PC-3 (cell line): ENCODE data around the gene THOC6. TPM values are rescaled to one million over a fixed set of nuclear protein-coding genes. Genes with fewer than 3 reads are reported as not detected.

Experiments used
- ATAC-seq: fragments of 200-7000 bp; cut with Tn5 transposase; 2 replicates; pipeline ENCODE4 v1.9.1; 2020; ENCODE audit warnings: mild to moderate bottlenecking, moderate library complexity
- BruUV-seq: library from RNA; stranded (reverse); fragments of 400-500 nt; replicated peaks from 2 replicates; lab custom pipeline; 2021; lab: Mats Ljungman, UMichigan
- CTCF ChIA-PET: fragments of 300-600 bp; sonication (Branson Sonifier 250); formaldehyde crosslinking; loops from one replicate; lab custom pipeline; 2022; ENCODE audit warnings: antibody characterized with exemption; lab: Charles Lee
- POLR2A ChIA-PET: fragments of 300-600 bp; sonication (Branson Sonifier 250); formaldehyde crosslinking; loops from one replicate; lab custom pipeline; 2022; ENCODE audit warnings: antibody characterized with exemption; ENCODE audit not compliant: unreplicated experiment; lab: Charles Lee
- DNase-seq: peaks from one replicate; pipeline ENCODE4 v3.0.0-alpha.2; 2015
- H2AFZ ChIP-seq: fragments of 300-600 bp; sonication (generic); 2 replicates; pipeline ENCODE4 v1.6.0; 2016; ENCODE audit warnings: antibody characterized with exemption, low read length
- H3F3A ChIP-seq: fragments of 300-600 bp; sonication (generic); one replicate; pipeline ENCODE4 v1.6.0; 2017; ENCODE audit warnings: antibody characterized with exemption, low read length, control low read depth, mild to moderate bottlenecking; ENCODE audit not compliant: unreplicated experiment
- H3K27ac ChIP-seq: fragments of 300-600 bp; sonication (generic); 2 replicates; pipeline ENCODE4 v1.5.1; 2016; ENCODE audit warnings: mild to moderate bottlenecking, low read length
- H3K27me3 ChIP-seq: fragments of 300-600 bp; sonication (generic); 2 replicates; pipeline ENCODE4 v1.6.1; 2016; ENCODE audit warnings: low read length, mixed read lengths
- H3K36me3 ChIP-seq: fragments of 300-600 bp; sonication (generic); 2 replicates; pipeline ENCODE4 v1.6.1; 2016; ENCODE audit warnings: low read depth, mixed run types, low read length, mixed read lengths
- H3K4me1 ChIP-seq: fragments of 300-600 bp; sonication (generic); 2 replicates; pipeline ENCODE4 v1.5.1; 2016; ENCODE audit warnings: low read length; ENCODE audit not compliant: insufficient read depth
- H3K4me2 ChIP-seq: fragments of 300-600 bp; sonication (generic); 2 replicates; pipeline ENCODE4 v1.6.0; 2016; ENCODE audit warnings: low read length
- H3K4me3 ChIP-seq: fragments of 300-600 bp; sonication (generic); 2 replicates; pipeline ENCODE4 v1.5.1; 2016; ENCODE audit warnings: mild to moderate bottlenecking, low read length, mixed read lengths
- H3K79me2 ChIP-seq: fragments of 300-600 bp; sonication (generic); 2 replicates; pipeline ENCODE4 v1.6.1; 2017; ENCODE audit warnings: low read length, mixed read lengths
- H3K9ac ChIP-seq: fragments of 300-600 bp; sonication (generic); 2 replicates; pipeline ENCODE4 v1.6.0; 2016; ENCODE audit warnings: mild to moderate bottlenecking, low read length
- H3K9me2 ChIP-seq: fragments of 300-600 bp; sonication (generic); replicated peaks from 2 replicates; pipeline ENCODE4 v1.6.1; 2016; ENCODE audit warnings: mixed run types, low read length, mixed read lengths
- H3K9me3 ChIP-seq: fragments of 300-600 bp; sonication (generic); 2 replicates; pipeline ENCODE4 v1.6.1; 2016; ENCODE audit warnings: low read length, mixed read lengths
- H4K20me1 ChIP-seq: fragments of 300-600 bp; sonication (generic); 2 replicates; pipeline ENCODE4 v1.6.1; 2016; ENCODE audit warnings: low read length, mixed read lengths
- EZH2 ChIP-seq: fragments of 300-600 bp; sonication (generic); IDR thresholded peaks from one replicate; pipeline ENCODE4 v1.6.1; 2017; ENCODE audit warnings: antibody characterized with exemption, mild to moderate bottlenecking, low read length; ENCODE audit not compliant: unreplicated experiment
- EZH2phosphoT487 ChIP-seq: fragments of 300-600 bp; sonication (generic); IDR thresholded peaks from 2 replicates; pipeline ENCODE4 v1.6.1; 2018; ENCODE audit warnings: mild to moderate bottlenecking, antibody characterized with exemption, low read length, borderline replicate concordance
- intact Hi-C: fragments of 100-400 bp; cut with micrococcal nuclease; formaldehyde crosslinking; loops from 2 replicates; pipeline ENCODE4 v1.9.0; 2023
- total RNA-seq: library from RNA; depleted of rRNA; stranded (reverse); fragments of >200 nt; gene quantifications from 2 replicates; pipeline ENCODE4 v1.2.3, GENCODE V29; 2014
- TF ChIP-seq, protein P1 (sequence below): fragments of 300-600 bp; sonication (generic); conservative IDR thresholded peaks from 2 replicates; pipeline ENCODE4 v1.5.1; 2017; ENCODE audit warnings: antibody characterized with exemption, low read depth, mild to moderate bottlenecking, low read length

Gene THOC6
- total RNA-seq, 1 experiment from 2014 or later = 40.3 TPM

DNA sequence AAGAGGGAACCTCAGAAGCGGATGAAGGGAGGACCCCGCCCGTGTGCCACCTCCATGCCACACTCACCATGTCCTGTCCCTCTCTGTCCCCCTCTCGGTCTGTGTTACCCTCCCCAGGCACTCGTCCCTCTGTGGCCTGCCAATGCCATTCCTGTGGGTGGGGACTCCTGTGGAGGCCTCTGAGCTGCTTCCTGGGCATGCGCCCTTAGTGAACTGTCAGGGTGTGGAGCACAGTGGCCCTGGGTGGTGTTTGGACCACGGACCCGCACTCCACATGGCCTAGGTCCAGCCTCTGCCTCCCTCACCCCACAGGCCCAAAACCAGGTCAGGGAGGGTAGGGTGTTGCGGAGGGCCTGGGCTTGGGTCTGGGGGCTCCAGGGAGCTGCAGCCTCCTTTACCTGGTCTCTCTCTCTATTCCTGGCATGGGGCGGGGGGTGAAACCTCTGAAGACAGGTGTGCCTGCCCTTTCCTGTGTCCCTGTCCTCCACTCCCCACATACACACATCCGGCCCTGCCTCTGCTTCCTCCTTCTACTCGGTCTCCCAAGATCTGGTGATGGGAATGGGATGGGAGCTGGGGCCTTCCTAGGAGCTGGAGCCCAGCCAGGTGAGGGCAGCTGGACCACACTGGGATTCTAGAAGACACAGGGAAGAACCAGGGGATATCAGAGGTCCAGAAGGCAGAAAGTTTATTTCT lies 32.1 kb upstream of the THOC6 start:
- TSS peak; percentile 15 for BruUV-seq
- no peaks in the 10 kb centered on the region for H3K9me3 ChIP-seq
- H3K27me3 ChIP-seq = no peaks in the 10 kb centered on the region
- no peak overlapping the region for H3K4me3 ChIP-seq
- intact Hi-C loops = no loop called here
- H3K4me2 ChIP-seq = no peak overlapping the region
- ATAC-seq (no peak), DNase-seq (no peak)
- no peaks in the 10 kb centered on the region for H3K36me3 ChIP-seq
- peak overlapping the region; percentile 48; the same call in 1 of the 2 replicates for H3K27ac ChIP-seq
- H3F3A ChIP-seq = no peaks in the 10 kb centered on the region
- CTCF ChIA-PET = interaction anchor here (0.5 kb wide), 1 partner anchor 11 kb away, joined by 8 read pairs; no protein-coding TSS in a partner anchor
- TF ChIP-seq, protein P1, sequence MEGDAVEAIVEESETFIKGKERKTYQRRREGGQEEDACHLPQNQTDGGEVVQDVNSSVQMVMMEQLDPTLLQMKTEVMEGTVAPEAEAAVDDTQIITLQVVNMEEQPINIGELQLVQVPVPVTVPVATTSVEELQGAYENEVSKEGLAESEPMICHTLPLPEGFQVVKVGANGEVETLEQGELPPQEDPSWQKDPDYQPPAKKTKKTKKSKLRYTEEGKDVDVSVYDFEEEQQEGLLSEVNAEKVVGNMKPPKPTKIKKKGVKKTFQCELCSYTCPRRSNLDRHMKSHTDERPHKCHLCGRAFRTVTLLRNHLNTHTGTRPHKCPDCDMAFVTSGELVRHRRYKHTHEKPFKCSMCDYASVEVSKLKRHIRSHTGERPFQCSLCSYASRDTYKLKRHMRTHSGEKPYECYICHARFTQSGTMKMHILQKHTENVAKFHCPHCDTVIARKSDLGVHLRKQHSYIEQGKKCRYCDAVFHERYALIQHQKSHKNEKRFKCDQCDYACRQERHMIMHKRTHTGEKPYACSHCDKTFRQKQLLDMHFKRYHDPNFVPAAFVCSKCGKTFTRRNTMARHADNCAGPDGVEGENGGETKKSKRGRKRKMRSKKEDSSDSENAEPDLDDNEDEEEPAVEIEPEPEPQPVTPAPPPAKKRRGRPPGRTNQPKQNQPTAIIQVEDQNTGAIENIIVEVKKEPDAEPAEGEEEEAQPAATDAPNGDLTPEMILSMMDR = no peak
- TF ChIP-seq EZH2phosphoT487 (no peak), EZH2 (no peak)
- no peaks in the 10 kb centered on the region for H3K9me2 ChIP-seq
- POLR2A ChIA-PET = no interaction called here
- no peak overlapping the region for H3K9ac ChIP-seq
- H2AFZ ChIP-seq = no peak overlapping the region
- no peaks in the 10 kb centered on the region for H4K20me1 ChIP-seq
- peaks cover 19% of the 10 kb centered on the region for H3K4me1 ChIP-seq
- no peaks in the 10 kb centered on the region for H3K79me2 ChIP-seq

DNA sequence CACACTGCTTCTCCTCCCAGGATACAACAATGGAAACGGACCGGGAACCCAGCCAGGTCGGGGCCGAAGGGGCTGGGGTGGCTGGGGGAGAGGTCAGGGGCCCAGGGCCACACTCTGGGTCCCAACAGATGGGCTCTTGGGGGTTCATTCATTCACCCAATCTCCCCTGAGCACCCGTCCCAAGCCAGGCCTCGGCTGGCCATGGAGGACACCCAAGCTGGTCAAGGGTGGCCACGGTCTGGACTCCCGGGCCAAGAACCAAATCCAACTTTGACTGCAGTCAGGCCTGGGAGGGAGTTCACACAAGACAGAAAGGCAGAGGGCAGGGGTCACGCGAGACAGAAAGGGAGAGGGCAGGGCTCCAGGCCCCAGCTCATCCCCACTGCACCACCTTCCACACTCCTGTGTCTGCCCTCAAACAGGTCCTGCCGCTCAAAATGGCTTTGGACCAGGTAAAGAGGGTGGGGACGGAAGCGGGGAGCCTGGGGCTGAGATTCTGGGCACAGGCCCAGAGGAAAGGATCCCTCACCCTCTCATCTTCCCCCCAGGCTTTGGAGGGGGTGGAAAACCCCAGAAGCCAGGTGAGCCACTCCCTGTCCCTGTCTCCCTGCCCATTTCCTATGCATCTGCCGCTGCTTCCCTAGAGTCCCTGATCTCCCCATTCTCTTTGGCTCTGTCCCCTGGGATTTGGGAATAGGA lies 31.3 kb upstream of the THOC6 start:
- ATAC-seq = peak; percentile 77
- ChIA-PET CTCF (interaction anchor here (0.5 kb wide), 1 partner anchor 10 kb away, joined by 8 read pairs; no protein-coding TSS in a partner anchor), POLR2A (no interaction called here)
- Histone ChIP-seq H3K9me3 (no peaks in the 10 kb centered on the region), H2AFZ (peak overlapping the region; percentile 43; the same call in 1 of the 2 replicates), H4K20me1 (no peaks in the 10 kb centered on the region), H3K9me2 (no peaks in the 10 kb centered on the region), H3K79me2 (no peaks in the 10 kb centered on the region), H3K27me3 (no peaks in the 10 kb centered on the region), H3K4me2 (peak overlapping the region; percentile 42), H3K9ac (no peak overlapping the region), H3K4me1 (peaks cover 19% of the 10 kb centered on the region), H3K27ac (peak overlapping the region; percentile 58), H3F3A (no peaks in the 10 kb centered on the region), H3K4me3 (no peak overlapping the region), H3K36me3 (no peaks in the 10 kb centered on the region)
- TF ChIP-seq, protein P1 = no peak
- TF ChIP-seq EZH2 = no peak
- TF ChIP-seq EZH2phosphoT487 = no peak
- intact Hi-C loops = no loop called here
- no TSS peak for BruUV-seq
- peak; percentile 82 for DNase-seq

DNA sequence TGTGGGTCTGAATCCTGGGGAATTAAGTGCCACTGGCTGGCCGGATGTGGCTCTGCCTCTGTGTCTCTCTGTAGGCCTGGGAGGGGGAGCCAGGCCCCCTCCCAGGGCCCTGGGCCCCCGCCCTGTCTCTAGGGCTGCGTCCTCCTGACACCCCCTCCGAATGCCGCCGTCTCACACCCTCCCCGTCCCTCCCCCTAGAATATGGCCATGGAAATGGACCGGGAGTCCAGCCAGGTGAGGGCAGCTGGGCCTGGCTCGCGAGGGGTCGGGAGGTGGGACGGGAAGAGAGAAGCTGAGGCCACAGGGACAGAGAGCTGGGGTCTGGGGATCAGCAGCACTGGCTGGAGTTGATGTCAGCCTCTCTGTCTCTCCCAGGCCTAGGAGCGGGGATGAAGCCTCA lies 27.5 kb upstream of the THOC6 start:
- no peaks in the 10 kb centered on the region for H3K9me3 ChIP-seq
- CTCF ChIA-PET = no interaction called here
- POLR2A ChIA-PET = no interaction called here
- H3K36me3 ChIP-seq = no peaks in the 10 kb centered on the region
- BruUV-seq = no TSS peak
- no peak for DNase-seq
- no peak overlapping the region for H3K4me2 ChIP-seq
- TF ChIP-seq, protein P1 = no peak
- TF ChIP-seq EZH2phosphoT487 = no peak
- no peaks in the 10 kb centered on the region for H3K27me3 ChIP-seq
- no peak overlapping the region for H3K4me3 ChIP-seq
- H3F3A ChIP-seq = no peaks in the 10 kb centered on the region
- no peak for ATAC-seq
- intact Hi-C loops = no loop called here
- H2AFZ ChIP-seq = no peak overlapping the region
- H3K9me2 ChIP-seq = no peaks in the 10 kb centered on the region
- peaks cover 16% of the 10 kb centered on the region for H3K4me1 ChIP-seq
- no peaks in the 10 kb centered on the region for H4K20me1 ChIP-seq
- H3K79me2 ChIP-seq = no peaks in the 10 kb centered on the region
- H3K9ac ChIP-seq = no peak overlapping the region
- no peak overlapping the region for H3K27ac ChIP-seq
